ENCODE data around the gene CCT5. TPM values are rescaled to one million over a fixed set of nuclear protein-coding genes. Genes with fewer than 3 reads are reported as not detected.
A peak's percentile ranks its signal among the peaks of the same experiment; 100 is the strongest.

The CCT5 gene
- polyA plus RNA-seq, 3 donors: 142 to 236 (median 229) TPM

- Mint-ChIP-seq H3K4me3 (no peak overlapping the region), H3K27me3 (ENCODE audit: low read depth in 3 of 3) (peaks cover 0 to 1% (median 0%) of the 10 kb centered on the region in 3 donors), H3K9me3 (no peaks in the 10 kb centered on the region), H3K36me3 (peaks cover 57 to 68% of the 10 kb centered on the region in 2 donors), H3K4me1 (peaks cover 19% of the 10 kb centered on the region), H3K27ac (peak overlapping the region in 2 of 7 donors; percentile 45 to 67)
- peaks cover 91% of the 10 kb centered on the region for H4K20me1 ChIP-seq (ENCODE audit: insufficient read depth, low read length)
- no peaks in the 10 kb centered on the region for H3K9me3 ChIP-seq (replicated peaks in 1 of 2; ENCODE audit: control insufficient read depth in 1 of 2, insufficient read depth in 1 of 2, low read length in 2 of 2)
- H3K27me3 ChIP-seq (ENCODE audit: control insufficient read depth in 2 of 2, insufficient read depth in 2 of 2, low read length in 2 of 2): no peaks in the 10 kb centered on the region
- no peak overlapping the region for H3K27ac ChIP-seq (ENCODE audit: low read depth in 1 of 2, low read length in 2 of 2)
- DNase-seq: no peak
- no peak overlapping the region for H3K4me2 ChIP-seq (replicated peaks; ENCODE audit: extremely low read depth, low read length, poor library complexity, severe bottlenecking)
- peaks cover 84% of the 10 kb centered on the region for H3K79me2 ChIP-seq (ENCODE audit: insufficient read depth, low read length)
- peaks cover 14 to 19% of the 10 kb centered on the region in 2 donors for H3K4me1 ChIP-seq (ENCODE audit: control insufficient read depth in 1 of 2, insufficient read depth in 2 of 2, low read length in 2 of 2)
- H3K4me3 ChIP-seq (replicated peaks in 1 of 3; ENCODE audit: low read depth in 2 of 3, low read length in 3 of 3): no peak overlapping the region
- H3K36me3 ChIP-seq (replicated peaks in 1 of 2; ENCODE audit: control insufficient read depth in 1 of 2, insufficient read depth in 2 of 2, low read length in 2 of 2): peaks cover 56 to 63% of the 10 kb centered on the region in 2 donors
- no peak overlapping the region for H2AFZ ChIP-seq (ENCODE audit: insufficient read depth, low read depth, low read length, poor library complexity, severe bottlenecking)
- H3K9ac ChIP-seq (ENCODE audit: insufficient read depth, low read length, poor library complexity, severe bottlenecking): no peak overlapping the region
- intact Hi-C loops (cut with micrococcal nuclease): loop anchor here in 1 of 2 donors (10.0 kb wide), 1 partner anchor 170 kb away; no protein-coding TSS in a partner anchor
- TF ChIP-seq CTCF (IDR thresholded peaks at IDR 0.05): no peak
- 100% methylated on average over 1 of the region's 2 CpGs for WGBS (ENCODE audit: insufficient coverage)
Observed at GRCh38 chr5:10254686-10255085, 4.6 kb downstream of the CCT5 start.

GRCh38 chr5:10257870-10258269, 7.8 kb downstream of the CCT5 start:
- no peak for DNase-seq
- no peaks in the 10 kb centered on the region for H3K4me1 ChIP-seq (ENCODE audit: control insufficient read depth in 1 of 2, insufficient read depth in 2 of 2, low read length in 2 of 2)
- H3K9me3 ChIP-seq (replicated peaks in 1 of 2; ENCODE audit: control insufficient read depth in 1 of 2, insufficient read depth in 1 of 2, low read length in 2 of 2): no peaks in the 10 kb centered on the region
- no peak for TF ChIP-seq CTCF (IDR thresholded peaks at IDR 0.05)
- no peak overlapping the region for H3K9ac ChIP-seq (ENCODE audit: insufficient read depth, low read length, poor library complexity, severe bottlenecking)
- peaks cover 87 to 95% of the 10 kb centered on the region in 2 donors for H3K36me3 Mint-ChIP-seq
- intact Hi-C loops (cut with micrococcal nuclease): loop anchor here in 1 of 2 donors (10.0 kb wide), 1 partner anchor 167 kb away; no protein-coding TSS in a partner anchor
- H3K27ac Mint-ChIP-seq: peak overlapping the region in 2 of 7 donors; percentile 42 to 71
- H3K4me3 Mint-ChIP-seq: no peak overlapping the region
- peaks cover 86% of the 10 kb centered on the region for H4K20me1 ChIP-seq (ENCODE audit: insufficient read depth, low read length)
- no peak overlapping the region for H3K4me2 ChIP-seq (replicated peaks; ENCODE audit: extremely low read depth, low read length, poor library complexity, severe bottlenecking)
- no peak overlapping the region for H2AFZ ChIP-seq (ENCODE audit: insufficient read depth, low read depth, low read length, poor library complexity, severe bottlenecking)
- no peaks in the 10 kb centered on the region for H3K9me3 Mint-ChIP-seq
- H3K36me3 ChIP-seq (replicated peaks in 1 of 2; ENCODE audit: control insufficient read depth in 1 of 2, insufficient read depth in 2 of 2, low read length in 2 of 2): peaks cover 88 to 95% of the 10 kb centered on the region in 2 donors
- H3K27me3 ChIP-seq (ENCODE audit: control insufficient read depth in 2 of 2, insufficient read depth in 2 of 2, low read length in 2 of 2): no peaks in the 10 kb centered on the region
- no peak overlapping the region for H3K4me3 ChIP-seq (replicated peaks in 1 of 3; ENCODE audit: low read depth in 2 of 3, low read length in 3 of 3)
- peaks cover 2% of the 10 kb centered on the region for H3K4me1 Mint-ChIP-seq
- WGBS (ENCODE audit: insufficient coverage): 97% methylated on average over 5 of the region's 8 CpGs
- peaks cover 57% of the 10 kb centered on the region for H3K79me2 ChIP-seq (ENCODE audit: insufficient read depth, low read length)
- H3K27ac ChIP-seq (ENCODE audit: low read depth in 1 of 2, low read length in 2 of 2): no peak overlapping the region
- peaks cover 0 to 1% (median 0%) of the 10 kb centered on the region in 3 donors for H3K27me3 Mint-ChIP-seq (ENCODE audit: low read depth in 3 of 3)

All from CD14-positive monocyte (primary cell).